Measurements from ENCODE around the gene TBL1X. TPM values are rescaled to one million over a fixed set of nuclear protein-coding genes. Genes with fewer than 3 reads are reported as not detected.
A peak's percentile ranks its signal among the peaks of the same experiment; 100 is the strongest.

TBL1X gene
- total and polyA plus RNA-seq, 12 donors, result 1.8 to 14.1 (median 9.8) TPM

GRCh38 chrX:9708923-9709553 is 244.2 kb downstream of the TBL1X start:
- ATAC-seq, result peak; percentile 76 to 85 (median 80)
- peaks cover 0 to 38% (median 0%) of the 10 kb centered on the region in 9 donors for H3K36me3 ChIP-seq
- H3K27ac ChIP-seq, result no peak overlapping the region
- DNase-seq, result peak; percentile 61 to 73
- 31 to 33% methylated on average over 17 of the region's 17 CpGs for WGBS, 2 donors
- peaks cover 0 to 9% (median 0%) of the 10 kb centered on the region in 11 donors for H3K9me3 ChIP-seq
- H3K27me3 ChIP-seq, result no peaks in the 10 kb centered on the region
- H3K4me3 ChIP-seq, result no peak overlapping the region
- H3K4me1 ChIP-seq, result peaks cover 0 to 3% (median 0%) of the 10 kb centered on the region in 9 donors
- TF ChIP-seq, protein P1, sequence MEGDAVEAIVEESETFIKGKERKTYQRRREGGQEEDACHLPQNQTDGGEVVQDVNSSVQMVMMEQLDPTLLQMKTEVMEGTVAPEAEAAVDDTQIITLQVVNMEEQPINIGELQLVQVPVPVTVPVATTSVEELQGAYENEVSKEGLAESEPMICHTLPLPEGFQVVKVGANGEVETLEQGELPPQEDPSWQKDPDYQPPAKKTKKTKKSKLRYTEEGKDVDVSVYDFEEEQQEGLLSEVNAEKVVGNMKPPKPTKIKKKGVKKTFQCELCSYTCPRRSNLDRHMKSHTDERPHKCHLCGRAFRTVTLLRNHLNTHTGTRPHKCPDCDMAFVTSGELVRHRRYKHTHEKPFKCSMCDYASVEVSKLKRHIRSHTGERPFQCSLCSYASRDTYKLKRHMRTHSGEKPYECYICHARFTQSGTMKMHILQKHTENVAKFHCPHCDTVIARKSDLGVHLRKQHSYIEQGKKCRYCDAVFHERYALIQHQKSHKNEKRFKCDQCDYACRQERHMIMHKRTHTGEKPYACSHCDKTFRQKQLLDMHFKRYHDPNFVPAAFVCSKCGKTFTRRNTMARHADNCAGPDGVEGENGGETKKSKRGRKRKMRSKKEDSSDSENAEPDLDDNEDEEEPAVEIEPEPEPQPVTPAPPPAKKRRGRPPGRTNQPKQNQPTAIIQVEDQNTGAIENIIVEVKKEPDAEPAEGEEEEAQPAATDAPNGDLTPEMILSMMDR (IDR thresholded peaks at IDR 0.05), result peak; percentile 52 to 86 (median 84)
- intact Hi-C loops (cut with DNase I), result loop anchor here in 8 of 10 donors (2.0 to 10.0 kb wide), 11 partner anchors 246 to 962 kb away; no protein-coding TSS in a partner anchor

GRCh38 chrX:9710332-9710731 is 245.5 kb downstream of the TBL1X start:
- Histone ChIP-seq H3K36me3 (peaks cover 0 to 46% (median 0%) of the 10 kb centered on the region in 9 donors), H3K27me3 (no peaks in the 10 kb centered on the region), H3K4me3 (no peak overlapping the region), H3K27ac (no peak overlapping the region), H3K9me3 (no peaks in the 10 kb centered on the region), H3K4me1 (peaks cover 0 to 3% (median 0%) of the 10 kb centered on the region in 9 donors)
- ATAC-seq, result no peak
- intact Hi-C loops (cut with DNase I), result loop anchor here in 1 of 10 donors (10.0 kb wide), 1 partner anchor 886 kb away; no protein-coding TSS in a partner anchor
- TF ChIP-seq, protein P1 (IDR thresholded peaks at IDR 0.05), result no peak
- WGBS, 2 donors, result 96 to 98% methylated on average over 8 of the region's 8 CpGs
- DNase-seq, result no peak

DNA sequence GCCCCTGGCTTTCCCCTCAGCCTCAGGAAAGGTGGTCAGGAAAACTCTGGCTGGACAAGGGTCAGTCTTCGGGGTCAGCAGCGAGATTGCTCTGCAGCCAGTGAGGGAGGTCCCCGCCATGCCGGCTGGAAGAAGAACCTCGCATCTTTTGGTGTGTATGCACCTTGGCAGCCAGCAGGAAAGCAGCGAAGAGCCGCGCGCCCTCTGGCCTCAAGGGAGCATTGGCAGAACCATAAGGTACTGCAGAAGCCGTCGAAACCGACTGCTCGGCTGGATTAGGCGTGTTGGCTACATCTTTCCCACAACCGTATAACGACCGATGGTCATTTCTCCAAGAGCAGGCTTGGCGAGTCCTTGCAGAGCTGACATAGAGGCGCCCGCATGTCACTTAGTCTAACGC is 252.5 kb downstream of the TBL1X start:
- peaks cover 0 to 15% (median 0%) of the 10 kb centered on the region in 11 donors for H3K9me3 ChIP-seq
- H3K4me3 ChIP-seq, result no peak overlapping the region
- no peak overlapping the region for H3K27ac ChIP-seq
- 97 to 99% methylated on average over 21 of the region's 21 CpGs for WGBS, 2 donors
- no peaks in the 10 kb centered on the region for H3K27me3 ChIP-seq
- DNase-seq, result no peak
- no peaks in the 10 kb centered on the region for H3K4me1 ChIP-seq
- H3K36me3 ChIP-seq, result peaks cover 0 to 45% (median 0%) of the 10 kb centered on the region in 9 donors
- TF ChIP-seq, protein P1 (IDR thresholded peaks at IDR 0.05), result no peak
- intact Hi-C loops (cut with DNase I), result loop anchor here in 1 of 10 donors (10.0 kb wide), 1 partner anchor 893 kb away; no protein-coding TSS in a partner anchor
- ATAC-seq, result no peak

GRCh38 chrX:9724711-9725110 is 259.9 kb downstream of the TBL1X start:
- intact Hi-C loops (cut with DNase I), result no loop called here
- DNase-seq (no peak), ATAC-seq (no peak)
- Histone ChIP-seq H3K4me1 (no peaks in the 10 kb centered on the region), H3K4me3 (no peak overlapping the region), H3K27me3 (no peaks in the 10 kb centered on the region), H3K27ac (no peak overlapping the region), H3K9me3 (peaks cover 0 to 48% (median 3%) of the 10 kb centered on the region in 11 donors), H3K36me3 (peaks cover 0 to 1% (median 0%) of the 10 kb centered on the region in 9 donors)
- WGBS, 2 donors, result 87 to 95% methylated on average over 2 of the region's 2 CpGs
- TF ChIP-seq, protein P1 (IDR thresholded peaks at IDR 0.05), result no peak
